Spinal cord (tissue), 10 donors: ENCODE data around the gene G6PC2. TPM values are rescaled to one million over a fixed set of nuclear protein-coding genes. Genes with fewer than 3 reads are reported as not detected.
"Not testable (repeated sequence)": the region's sequence is repeated elsewhere in the genome, so short reads cannot be mapped to it uniquely, and the experiment has no call there.

Source experiments
- DNase-seq, 6 donors: peaks; one replicate each; pipeline versions ENCODE4 v3.0.0 to v3.0.0-alpha.2; 2013 to 2015; ENCODE audit warnings: low spot score in 6 of 6, low read depth in 4 of 6
- H3K27ac ChIP-seq: one replicate; pipeline ENCODE4 v1.5.1; 2013; ENCODE audit warnings: low read depth, low read length, control low read depth
- H3K27me3 ChIP-seq: one replicate; pipeline ENCODE4 v1.6.1; 2013; ENCODE audit warnings: low read length; ENCODE audit not compliant: control insufficient read depth, insufficient read depth
- H3K36me3 ChIP-seq: one replicate; pipeline ENCODE4 v1.6.1; 2013; ENCODE audit warnings: low read length; ENCODE audit not compliant: control insufficient read depth, insufficient read depth
- H3K4me1 ChIP-seq: one replicate; pipeline ENCODE4 v1.6.1; 2013; ENCODE audit warnings: low read length; ENCODE audit not compliant: control insufficient read depth, insufficient read depth
- H3K4me3 ChIP-seq: one replicate; pipeline ENCODE4 v1.5.1; 2013; ENCODE audit warnings: low read depth, low read length, control low read depth
- H3K9me3 ChIP-seq: one replicate; pipeline ENCODE4 v1.6.1; 2013; ENCODE audit warnings: low read length; ENCODE audit not compliant: control insufficient read depth, insufficient read depth
- WGBS: methylation state at CpG from one replicate; pipeline ENCODE4 v1.1.5; 2013; ENCODE audit warnings: missing lambda C conversion rate; ENCODE audit not compliant: insufficient coverage; 5-methylcytosine and 5-hydroxymethylcytosine counted together
- polyA plus RNA-seq, 2 donors: library from polyadenylated mRNA; unstranded; fragments of 120-200 nt; gene quantifications; one replicate each; pipeline ENCODE4 v1.2.1, GENCODE V29; 2013; ENCODE audit not compliant: insufficient read length in 2 of 2
- total RNA-seq, 2 donors: library from RNA; depleted of rRNA in 1 of 2; stranded (reverse); fragments of 120-200 nt in 1 of 2; fragments of >200 nt in 1 of 2; gene quantifications; one replicate each; pipeline versions ENCODE4 v1.2.3 to v1.2.4, GENCODE V29; 2013 to 2014
- donor health status: healthy.

The G6PC2 gene
- total and polyA plus RNA-seq, 4 donors, result 0.09 to 0.11 TPM; not detected in 2

GRCh38 chr2:168916331-168916675 lies 15.2 kb downstream of the G6PC2 start:
- H3K36me3 ChIP-seq, result no peaks in the 10 kb centered on the region
- peak in 2 of 6 donors; percentile 65 to 88 for DNase-seq
- no peak overlapping the region for H3K4me3 ChIP-seq
- no CpG with 5 or more reads among the region's 4 CpGs for WGBS
- H3K9me3 ChIP-seq, result no peaks in the 10 kb centered on the region
- no peak overlapping the region for H3K27ac ChIP-seq
- H3K4me1 ChIP-seq, result peaks cover 8% of the 10 kb centered on the region
- H3K27me3 ChIP-seq, result peaks cover 2% of the 10 kb centered on the region

DNA sequence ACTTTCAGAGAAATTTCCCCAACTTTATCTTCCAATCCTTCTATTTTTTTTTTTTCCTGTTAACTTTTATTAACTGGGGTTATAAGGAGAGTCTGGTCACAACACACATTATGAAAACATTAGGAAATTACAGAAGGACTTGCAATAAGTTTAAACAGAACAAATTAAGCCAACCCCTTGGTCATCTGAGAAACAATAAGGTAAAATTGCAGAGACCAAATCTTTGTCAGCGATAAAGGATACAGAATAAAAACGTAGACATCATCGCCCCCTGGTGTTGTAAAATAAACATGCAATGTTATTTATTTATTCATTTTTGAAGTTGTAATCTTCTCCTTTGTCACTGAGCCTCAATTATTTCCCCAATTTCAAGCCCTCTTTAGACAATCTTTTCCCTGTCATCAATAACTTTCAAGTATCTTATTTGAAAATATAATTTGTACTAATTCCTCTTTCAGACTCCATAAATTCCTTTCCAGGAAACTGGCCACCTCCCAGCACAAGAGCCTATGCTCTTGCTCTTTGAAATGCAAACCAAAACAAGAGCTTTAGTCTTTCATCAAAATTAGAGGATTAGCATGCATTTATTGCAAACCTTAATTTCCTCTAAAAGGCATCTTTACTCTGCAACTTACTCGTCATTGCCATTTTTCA lies 19.5 kb downstream of the G6PC2 start:
- no peaks in the 10 kb centered on the region for H3K27me3 ChIP-seq
- no peak overlapping the region for H3K4me3 ChIP-seq
- H3K4me1 ChIP-seq, result no peaks in the 10 kb centered on the region
- H3K27ac ChIP-seq, result no peak overlapping the region
- no CpG with 5 or more reads among the region's 4 CpGs for WGBS
- DNase-seq, result peak in 1 of 6 donors; percentile 41
- H3K36me3 ChIP-seq, result no peaks in the 10 kb centered on the region
- H3K9me3 ChIP-seq, result no peaks in the 10 kb centered on the region

- no peaks in the 10 kb centered on the region for H3K4me1 ChIP-seq
- H3K27me3 ChIP-seq, result no peaks in the 10 kb centered on the region
- H3K9me3 ChIP-seq, result no peaks in the 10 kb centered on the region
- DNase-seq, result no peak
- no peaks in the 10 kb centered on the region for H3K36me3 ChIP-seq
- no CpG with 5 or more reads among the region's 3 CpGs for WGBS
- H3K4me3 ChIP-seq, result no peak overlapping the region
- no peak overlapping the region for H3K27ac ChIP-seq
Measured at GRCh38 chr2:168926621-168927386, 25.7 kb downstream of the G6PC2 start.

GRCh38 chr2:168928113-168928831 lies 27.2 kb downstream of the G6PC2 start:
- Histone ChIP-seq H3K36me3 (no peaks in the 10 kb centered on the region), H3K4me1 (no peaks in the 10 kb centered on the region), H3K27me3 (no peaks in the 10 kb centered on the region), H3K4me3 (no peak overlapping the region), H3K27ac (no peak overlapping the region), H3K9me3 (no peaks in the 10 kb centered on the region)
- 85% methylated on average over 2 of the region's 3 CpGs for WGBS
- DNase-seq, result no peak

GRCh38 chr2:168929031-168929430 lies 27.9 kb downstream of the G6PC2 start:
- Histone ChIP-seq H3K27ac (no peak overlapping the region), H3K4me3 (no peak overlapping the region), H3K4me1 (no peaks in the 10 kb centered on the region), H3K27me3 (no peaks in the 10 kb centered on the region), H3K36me3 (no peaks in the 10 kb centered on the region), H3K9me3 (no peaks in the 10 kb centered on the region)
- no peak for DNase-seq
- WGBS, result 100% methylated on average over 1 of the region's 3 CpGs

- whole genome bisulfite sequencing, result no CpG with 5 or more reads among the region's 1 CpG
- Histone ChIP-seq H3K4me1 (no peaks in the 10 kb centered on the region), H3K27ac (no peak overlapping the region), H3K36me3 (no peaks in the 10 kb centered on the region), H3K27me3 (no peaks in the 10 kb centered on the region), H3K9me3 (no peaks in the 10 kb centered on the region), H3K4me3 (no peak overlapping the region)
- DNase-seq, result no peak
Measured at GRCh38 chr2:168930242-168930641, 29.2 kb downstream of the G6PC2 start.

DNA sequence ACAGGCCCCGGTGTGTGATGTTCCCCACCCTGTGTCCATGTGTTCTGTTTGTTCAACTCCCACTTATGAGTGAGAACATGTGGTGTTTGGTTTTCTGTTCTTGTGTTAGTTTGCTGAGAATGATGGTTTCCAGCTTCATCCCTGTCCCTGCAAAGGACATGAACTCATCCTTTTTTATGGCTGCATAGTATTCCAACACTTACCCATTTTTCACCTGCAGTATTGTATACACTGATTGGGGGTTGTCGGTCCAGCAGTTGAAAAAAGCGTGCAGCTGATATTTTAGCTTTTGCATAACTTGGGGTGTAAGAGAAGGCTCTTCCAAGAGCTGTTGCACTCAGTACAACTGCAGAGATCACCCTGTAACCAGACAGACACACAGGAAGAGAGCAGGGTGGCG lies 31.1 kb downstream of the G6PC2 start:
- not testable (repeated sequence) for H3K27me3 ChIP-seq, H3K4me1 ChIP-seq, DNase-seq, H3K27ac ChIP-seq, H3K36me3 ChIP-seq, H3K4me3 ChIP-seq, H3K9me3 ChIP-seq
- 100% methylated on average over 2 of the region's 4 CpGs for WGBS

DNA sequence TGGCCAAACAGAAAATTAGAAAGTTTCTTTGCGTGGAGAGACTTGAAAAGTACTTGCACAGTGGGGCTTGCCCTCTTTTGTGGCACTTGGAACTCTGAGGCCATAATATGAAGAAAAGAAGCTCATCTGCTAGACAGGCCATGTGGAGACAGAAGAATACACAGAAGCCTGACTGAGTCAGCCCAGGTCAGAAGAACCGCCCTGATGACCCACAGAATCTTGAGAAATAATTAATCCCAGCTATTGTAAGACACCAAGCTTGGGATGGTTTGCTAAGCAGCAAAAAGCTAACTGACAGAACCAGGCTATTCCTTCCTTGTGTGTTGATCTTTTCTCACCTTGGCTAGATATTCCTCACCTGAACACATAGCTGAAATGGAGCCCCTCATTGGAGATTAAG lies 33.7 kb downstream of the G6PC2 start:
- WGBS, result 83% methylated on average over 2 of the region's 2 CpGs
- no peaks in the 10 kb centered on the region for H3K27me3 ChIP-seq
- DNase-seq, result no peak
- no peak overlapping the region for H3K27ac ChIP-seq
- H3K36me3 ChIP-seq, result no peaks in the 10 kb centered on the region
- H3K9me3 ChIP-seq, result no peaks in the 10 kb centered on the region
- H3K4me1 ChIP-seq, result no peaks in the 10 kb centered on the region
- no peak overlapping the region for H3K4me3 ChIP-seq

DNA sequence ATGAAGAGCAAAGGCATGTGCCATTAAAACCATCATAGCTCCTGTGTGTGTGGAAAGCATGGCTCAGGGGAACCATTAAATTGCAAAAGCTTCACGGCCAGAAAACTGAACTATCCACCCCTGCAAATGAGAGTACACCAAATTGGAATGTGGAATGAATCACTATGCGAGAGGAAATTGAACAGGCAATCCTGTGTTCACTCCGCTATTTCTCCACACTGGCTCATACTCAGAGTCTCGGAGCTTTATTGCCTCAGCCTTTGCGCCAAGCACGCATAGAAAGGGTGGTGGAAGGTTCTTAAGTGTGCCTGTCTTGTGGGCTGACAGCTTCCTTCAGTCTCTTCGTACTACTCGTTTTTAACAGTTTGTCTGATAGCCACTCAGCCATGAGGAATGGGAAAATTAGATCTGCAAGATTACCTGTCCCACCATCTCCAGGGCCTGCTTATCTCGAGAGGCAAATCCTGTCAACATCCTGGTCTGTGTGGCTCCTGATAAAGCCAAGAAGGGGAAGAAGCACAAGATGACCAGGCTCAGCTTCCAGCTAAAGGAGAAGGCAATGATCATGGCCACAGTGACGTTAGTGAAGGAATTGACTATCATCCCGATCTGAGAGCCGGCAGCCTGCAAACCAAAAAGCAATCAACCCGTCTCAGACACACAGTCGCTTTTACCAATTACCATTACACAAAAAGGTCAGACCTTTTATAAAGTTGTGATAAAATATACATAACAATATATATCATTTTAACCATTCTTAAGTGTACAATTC lies 34.9 kb downstream of the G6PC2 start:
- 76% methylated on average over 7 of the region's 14 CpGs for WGBS
- Histone ChIP-seq H3K4me3 (no peak overlapping the region), H3K36me3 (no peaks in the 10 kb centered on the region), H3K9me3 (no peaks in the 10 kb centered on the region), H3K4me1 (no peaks in the 10 kb centered on the region), H3K27me3 (no peaks in the 10 kb centered on the region), H3K27ac (no peak overlapping the region)
- DNase-seq, result no peak
